Osteoblast (primary cell): ENCODE data around the gene LSM2. TPM values are rescaled to one million over a fixed set of nuclear protein-coding genes. Genes with fewer than 3 reads are reported as not detected.

Experiments
- DNase-seq: peaks from one replicate; pipeline ENCODE4 v3.0.0; 2011; ENCODE audit warnings: low spot score, mixed read lengths; ENCODE audit not compliant: insufficient read length; ENCODE audit errors: missing footprints
- H2AFZ ChIP-seq: 2 replicates; pipeline ENCODE4 v1.6.0; 2011; ENCODE audit warnings: mild to moderate bottlenecking, low read length
- H3K27ac ChIP-seq: 2 replicates; pipeline ENCODE4 v1.5.1; 2011; ENCODE audit warnings: mild to moderate bottlenecking, low read depth, low read length, moderate library complexity
- H3K27me3 ChIP-seq: 2 replicates; pipeline ENCODE4 v1.6.0; 2012; ENCODE audit warnings: mild to moderate bottlenecking, control low read depth, inconsistent platforms, low read length, moderate library complexity; ENCODE audit not compliant: insufficient read depth
- H3K36me3 ChIP-seq: 2 replicates; pipeline ENCODE4 v1.5.1; 2011; ENCODE audit warnings: mild to moderate bottlenecking, low read length, control low read depth, moderate library complexity; ENCODE audit not compliant: insufficient read depth
- H3K4me1 ChIP-seq: 2 replicates; pipeline ENCODE4 v1.5.1; 2011; ENCODE audit warnings: mild to moderate bottlenecking, low read length, control low read depth, moderate library complexity; ENCODE audit not compliant: insufficient read depth
- H3K4me2 ChIP-seq: 2 replicates; pipeline ENCODE4 v1.6.0; 2011; ENCODE audit warnings: mild to moderate bottlenecking, low read length; ENCODE audit not compliant: insufficient read depth
- H3K4me3 ChIP-seq: fragments of 200-600 bp; sonication (generic); 3 replicates; pipeline ENCODE4 v1.5.1; 2012; ENCODE audit warnings: mild to moderate bottlenecking, low read length, inconsistent platforms; ENCODE audit not compliant: insufficient read depth
- H3K79me2 ChIP-seq: 2 replicates; pipeline ENCODE4 v1.6.0; 2012; ENCODE audit warnings: mild to moderate bottlenecking, low read length, control low read depth, inconsistent platforms; ENCODE audit not compliant: insufficient read depth
- H3K9me3 ChIP-seq: 2 replicates; pipeline ENCODE4 v1.5.1; 2011; ENCODE audit warnings: low read depth, low read length, control low read depth
- H4K20me1 ChIP-seq: 2 replicates; pipeline ENCODE4 v1.6.0; 2012; ENCODE audit warnings: mild to moderate bottlenecking, low read length, control low read depth; ENCODE audit not compliant: insufficient read depth
- total RNA-seq: library from RNA; depleted of rRNA; stranded (reverse); fragments of >200 nt; gene quantifications from 2 replicates; pipeline ENCODE4 v1.2.3, GENCODE V29; 2012
- TF ChIP-seq, protein P1 (sequence below): IDR thresholded peaks from 2 replicates; pipeline ENCODE4 v1.5.1; 2011; ENCODE audit warnings: mild to moderate bottlenecking, low read depth, low read length, moderate library complexity; ENCODE audit errors: extremely low read depth

Gene LSM2
- total RNA-seq, 1 donor = 22.4 TPM

GRCh38 chr6:31762878-31763618 lies 43.7 kb downstream of the LSM2 start:
- peaks cover 25% of the 10 kb centered on the region for H3K36me3 ChIP-seq
- peak; percentile 76 for DNase-seq
- H4K20me1 ChIP-seq = no peaks in the 10 kb centered on the region
- H3K4me1 ChIP-seq = peaks cover 4% of the 10 kb centered on the region
- H3K27ac ChIP-seq = no peak overlapping the region
- H3K4me2 ChIP-seq = no peak overlapping the region
- TF ChIP-seq, protein P1, sequence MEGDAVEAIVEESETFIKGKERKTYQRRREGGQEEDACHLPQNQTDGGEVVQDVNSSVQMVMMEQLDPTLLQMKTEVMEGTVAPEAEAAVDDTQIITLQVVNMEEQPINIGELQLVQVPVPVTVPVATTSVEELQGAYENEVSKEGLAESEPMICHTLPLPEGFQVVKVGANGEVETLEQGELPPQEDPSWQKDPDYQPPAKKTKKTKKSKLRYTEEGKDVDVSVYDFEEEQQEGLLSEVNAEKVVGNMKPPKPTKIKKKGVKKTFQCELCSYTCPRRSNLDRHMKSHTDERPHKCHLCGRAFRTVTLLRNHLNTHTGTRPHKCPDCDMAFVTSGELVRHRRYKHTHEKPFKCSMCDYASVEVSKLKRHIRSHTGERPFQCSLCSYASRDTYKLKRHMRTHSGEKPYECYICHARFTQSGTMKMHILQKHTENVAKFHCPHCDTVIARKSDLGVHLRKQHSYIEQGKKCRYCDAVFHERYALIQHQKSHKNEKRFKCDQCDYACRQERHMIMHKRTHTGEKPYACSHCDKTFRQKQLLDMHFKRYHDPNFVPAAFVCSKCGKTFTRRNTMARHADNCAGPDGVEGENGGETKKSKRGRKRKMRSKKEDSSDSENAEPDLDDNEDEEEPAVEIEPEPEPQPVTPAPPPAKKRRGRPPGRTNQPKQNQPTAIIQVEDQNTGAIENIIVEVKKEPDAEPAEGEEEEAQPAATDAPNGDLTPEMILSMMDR = no peak
- no peaks in the 10 kb centered on the region for H3K9me3 ChIP-seq
- H3K79me2 ChIP-seq = no peaks in the 10 kb centered on the region
- no peaks in the 10 kb centered on the region for H3K27me3 ChIP-seq
- H2AFZ ChIP-seq = peak overlapping the region; percentile 1
- no peak overlapping the region for H3K4me3 ChIP-seq

DNA sequence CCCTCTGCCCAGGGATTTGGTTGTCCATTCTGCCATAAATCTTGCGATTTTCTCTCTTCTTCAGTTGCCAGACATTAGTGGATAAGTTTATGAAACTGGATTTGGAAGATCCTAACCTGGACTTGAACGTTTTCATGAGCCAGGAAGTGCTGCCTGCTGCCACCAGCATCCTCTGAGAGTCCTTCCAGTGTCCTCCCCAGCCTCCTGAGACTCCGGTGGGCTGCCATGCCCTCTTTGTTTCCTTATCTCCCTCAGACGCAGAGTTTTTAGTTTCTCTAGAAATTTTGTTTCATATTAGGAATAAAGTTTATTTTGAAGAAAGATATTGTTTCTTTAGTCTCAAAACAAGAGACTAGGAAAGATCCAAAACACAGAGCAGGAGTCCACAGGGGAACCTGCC lies 44.4 kb downstream of the LSM2 start, which contains the start of gene SAPCD1:
Gene SAPCD1, plus strand, starts transcription at position 301 of the 400 bp plus-strand sequence. CDS start 399 bp downstream, outside the sequence.
- Histone ChIP-seq H2AFZ (peak within 1 kb of the TSS; percentile 1), H3K27me3 (no peaks in the 10 kb centered on the region), H3K36me3 (peaks cover 25% of the 10 kb centered on the region), H3K27ac (no peak within 1 kb of the TSS), H3K79me2 (no peaks in the 10 kb centered on the region), H4K20me1 (no peaks in the 10 kb centered on the region), H3K4me3 (no peak within 1 kb of the TSS), H3K9me3 (no peaks in the 10 kb centered on the region), H3K4me1 (peaks cover 4% of the 10 kb centered on the region), H3K4me2 (no peak within 1 kb of the TSS)
- TF ChIP-seq, protein P1 = no peak
- DNase-seq = peak; percentile 1

GRCh38 chr6:31761343-31761742 lies 45.4 kb downstream of the LSM2 start:
- H2AFZ ChIP-seq = no peak overlapping the region
- no peaks in the 10 kb centered on the region for H3K9me3 ChIP-seq
- peaks cover 1% of the 10 kb centered on the region for H3K4me1 ChIP-seq
- no peaks in the 10 kb centered on the region for H3K27me3 ChIP-seq
- TF ChIP-seq, protein P1 = no peak
- peak; percentile 46 for DNase-seq
- H3K36me3 ChIP-seq = peaks cover 25% of the 10 kb centered on the region
- no peaks in the 10 kb centered on the region for H4K20me1 ChIP-seq
- no peak overlapping the region for H3K4me3 ChIP-seq
- H3K79me2 ChIP-seq = no peaks in the 10 kb centered on the region
- H3K4me2 ChIP-seq = no peak overlapping the region
- H3K27ac ChIP-seq = no peak overlapping the region

DNA sequence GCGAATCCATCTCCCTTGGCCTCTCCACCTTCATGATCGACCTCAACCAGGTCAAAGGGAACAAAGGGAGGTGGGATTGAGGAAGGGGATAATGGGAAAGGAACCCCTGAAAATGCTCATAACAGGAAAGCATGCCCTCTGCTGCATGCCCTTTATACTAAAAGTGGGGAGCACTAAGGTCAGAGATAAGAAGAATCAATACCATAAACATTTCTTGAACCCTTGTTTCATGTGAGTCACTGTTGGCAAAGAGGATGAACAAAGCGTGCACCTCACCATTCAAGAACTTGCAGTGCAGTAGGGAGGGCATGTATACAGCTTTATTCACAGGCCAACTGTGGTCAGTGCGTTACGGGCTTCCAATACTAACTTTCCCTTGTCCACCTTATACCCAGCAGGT lies 46.0 kb downstream of the LSM2 start:
- no peaks in the 10 kb centered on the region for H4K20me1 ChIP-seq
- H3K4me3 ChIP-seq = no peak overlapping the region
- no peak overlapping the region for H2AFZ ChIP-seq
- H3K79me2 ChIP-seq = no peaks in the 10 kb centered on the region
- peaks cover 25% of the 10 kb centered on the region for H3K36me3 ChIP-seq
- H3K27ac ChIP-seq = no peak overlapping the region
- H3K27me3 ChIP-seq = no peaks in the 10 kb centered on the region
- TF ChIP-seq, protein P1 = no peak
- no peaks in the 10 kb centered on the region for H3K9me3 ChIP-seq
- H3K4me1 ChIP-seq = no peaks in the 10 kb centered on the region
- peak; percentile 18 for DNase-seq
- H3K4me2 ChIP-seq = no peak overlapping the region
